GM18951 (cell line): ENCODE measurements around the gene CCDC154.

Source experiments
- POLR2A ChIP-seq: IDR thresholded peaks from 4 replicates; pipeline ENCODE4 v1.6.1; 2011; ENCODE audit warnings: mild to moderate bottlenecking; ENCODE audit not compliant: insufficient read length, insufficient read depth; ENCODE audit errors: extremely low read depth
- in situ Hi-C: fragments of 300-500 bp; cut with MboI; formaldehyde crosslinking; loops from one replicate; pipeline ENCODE4 v1.12.0; 2022; ENCODE audit warnings: low sequenced_read_pairs, mixed read lengths, inconsistent platforms; ENCODE audit not compliant: unreplicated experiment

Gene CCDC154

GRCh38 chr16:1398351-1398750 is 46.0 kb downstream of the CCDC154 start:
- TF ChIP-seq POLR2A, result no peak
- in situ Hi-C loops, result no loop called here

GRCh38 chr16:1397779-1398178 is 46.6 kb downstream of the CCDC154 start:
- in situ Hi-C loops, result no loop called here
- no peak for TF ChIP-seq POLR2A

- no peak for TF ChIP-seq POLR2A
Measured at GRCh38 chr16:1395444-1396031, 48.8 kb downstream of the CCDC154 start.

GRCh38 chr16:1394367-1394951 is 49.9 kb downstream of the CCDC154 start:
- in situ Hi-C loops, result no loop called here

More at GRCh38 chr16:1395444-1396031, 48.8 kb downstream of the CCDC154 start:
- in situ Hi-C loops, result no loop called here

GRCh38 chr16:1393613-1394176 is 50.7 kb downstream of the CCDC154 start:
- in situ Hi-C loops, result no loop called here
- TF ChIP-seq POLR2A, result no peak

More at GRCh38 chr16:1394367-1394951, 49.9 kb downstream of the CCDC154 start:
- no peak for TF ChIP-seq POLR2A

- in situ Hi-C loops, result no loop called here
- TF ChIP-seq POLR2A, result no peak
Measured at GRCh38 chr16:1392826-1393225, 51.5 kb downstream of the CCDC154 start.

GRCh38 chr16:1390239-1390779 is 54.0 kb downstream of the CCDC154 start:
- no peak for TF ChIP-seq POLR2A
- in situ Hi-C loops, result no loop called here

- in situ Hi-C loops, result no loop called here
- TF ChIP-seq POLR2A, result no peak
Measured at GRCh38 chr16:1389762-1390161, 54.6 kb downstream of the CCDC154 start.

GRCh38 chr16:1387331-1387730 is 57.0 kb downstream of the CCDC154 start:
- in situ Hi-C loops, result no loop called here
- TF ChIP-seq POLR2A, result no peak

- in situ Hi-C loops, result no loop called here
Measured at GRCh38 chr16:1385232-1385631, 59.1 kb downstream of the CCDC154 start.

More at GRCh38 chr16:1385232-1385631, 59.1 kb downstream of the CCDC154 start:
- no peak for TF ChIP-seq POLR2A
